Kidney epithelial cell (primary cell): ENCODE results near the gene UNC93B1. TPM values are rescaled to one million over a fixed set of nuclear protein-coding genes. Genes with fewer than 3 reads are reported as not detected.

Experiments
- DNase-seq: peaks from one replicate; pipeline ENCODE4 v3.0.0-alpha.2; 2010; ENCODE audit warnings: low read depth
- H3K27me3 ChIP-seq: 2 replicates; pipeline ENCODE4 v1.6.0; 2011; ENCODE audit warnings: low read length; ENCODE audit not compliant: control insufficient read depth, insufficient read depth
- H3K36me3 ChIP-seq: 2 replicates; pipeline ENCODE4 v1.5.1; 2011; ENCODE audit warnings: low read length; ENCODE audit not compliant: control insufficient read depth, insufficient read depth
- H3K4me3 ChIP-seq: 2 replicates; pipeline ENCODE4 v1.5.1; 2011; ENCODE audit warnings: low read depth, mild to moderate bottlenecking, control low read depth, low read length
- total RNA-seq: library from RNA; depleted of rRNA; stranded (reverse); fragments of >200 nt; gene quantifications from 2 replicates; pipeline ENCODE4 v1.2.3, GENCODE V29; 2015
- TF ChIP-seq, protein P1 (sequence below): IDR thresholded peaks from 2 replicates; pipeline ENCODE4 v1.5.1; 2011; ENCODE audit warnings: mild to moderate bottlenecking, moderate library complexity, low read length, control low read depth, inconsistent platforms; ENCODE audit not compliant: insufficient read depth, poor library complexity, severe bottlenecking

Gene UNC93B1
- total RNA-seq, 1 donor from 2014 or later = 21.0 TPM

GRCh38 chr11:68012843-68013610, 9.1 kb upstream of the UNC93B1 start:
- Histone ChIP-seq H3K4me3 (no peak overlapping the region), H3K27me3 (no peaks in the 10 kb centered on the region), H3K36me3 (no peaks in the 10 kb centered on the region)
- peak; percentile 97 for DNase-seq
- TF ChIP-seq, protein P1, sequence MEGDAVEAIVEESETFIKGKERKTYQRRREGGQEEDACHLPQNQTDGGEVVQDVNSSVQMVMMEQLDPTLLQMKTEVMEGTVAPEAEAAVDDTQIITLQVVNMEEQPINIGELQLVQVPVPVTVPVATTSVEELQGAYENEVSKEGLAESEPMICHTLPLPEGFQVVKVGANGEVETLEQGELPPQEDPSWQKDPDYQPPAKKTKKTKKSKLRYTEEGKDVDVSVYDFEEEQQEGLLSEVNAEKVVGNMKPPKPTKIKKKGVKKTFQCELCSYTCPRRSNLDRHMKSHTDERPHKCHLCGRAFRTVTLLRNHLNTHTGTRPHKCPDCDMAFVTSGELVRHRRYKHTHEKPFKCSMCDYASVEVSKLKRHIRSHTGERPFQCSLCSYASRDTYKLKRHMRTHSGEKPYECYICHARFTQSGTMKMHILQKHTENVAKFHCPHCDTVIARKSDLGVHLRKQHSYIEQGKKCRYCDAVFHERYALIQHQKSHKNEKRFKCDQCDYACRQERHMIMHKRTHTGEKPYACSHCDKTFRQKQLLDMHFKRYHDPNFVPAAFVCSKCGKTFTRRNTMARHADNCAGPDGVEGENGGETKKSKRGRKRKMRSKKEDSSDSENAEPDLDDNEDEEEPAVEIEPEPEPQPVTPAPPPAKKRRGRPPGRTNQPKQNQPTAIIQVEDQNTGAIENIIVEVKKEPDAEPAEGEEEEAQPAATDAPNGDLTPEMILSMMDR = no peak

DNA sequence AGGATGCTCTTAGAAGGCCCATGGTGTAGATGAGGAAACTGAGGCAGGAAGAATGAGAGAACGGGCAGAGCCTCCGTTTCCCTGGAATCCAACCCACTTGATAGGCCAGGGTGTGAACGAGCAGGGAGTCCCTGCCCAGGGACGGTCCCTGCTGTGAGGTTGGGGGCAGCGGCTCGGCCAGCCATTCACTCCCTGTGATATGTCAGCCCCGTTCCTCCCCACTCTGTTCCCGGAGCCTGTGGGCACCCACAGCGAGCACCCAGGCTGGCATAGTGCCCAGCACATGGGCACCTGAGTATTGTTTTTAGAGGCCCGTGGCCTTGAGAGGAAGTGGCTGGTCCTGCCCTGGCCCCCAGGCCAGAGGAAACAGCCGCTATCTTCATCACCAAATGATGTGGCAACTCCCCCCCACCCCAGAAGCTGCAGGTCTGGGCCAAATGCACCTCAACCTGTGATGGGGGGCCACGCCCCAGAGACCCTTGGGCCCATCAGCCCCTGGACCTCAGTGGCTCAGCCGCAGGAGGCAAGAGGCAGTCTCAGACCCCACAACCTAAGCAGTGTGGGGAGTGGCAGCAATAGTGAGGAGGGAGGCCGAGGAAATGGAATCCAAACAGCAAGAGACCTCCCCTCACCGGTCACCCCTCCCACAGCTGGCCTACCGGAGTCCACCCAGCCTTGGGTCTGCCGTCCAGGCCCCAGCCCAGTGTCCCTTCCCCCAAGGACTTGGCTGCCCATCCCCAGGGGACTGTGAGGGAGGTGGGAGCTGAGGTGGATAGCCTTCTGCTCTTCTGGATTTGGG, 8.3 kb upstream of the UNC93B1 start:
- H3K27me3 ChIP-seq = no peaks in the 10 kb centered on the region
- no peak overlapping the region for H3K4me3 ChIP-seq
- H3K36me3 ChIP-seq = no peaks in the 10 kb centered on the region
- TF ChIP-seq, protein P1 = no peak
- no peak for DNase-seq

DNA sequence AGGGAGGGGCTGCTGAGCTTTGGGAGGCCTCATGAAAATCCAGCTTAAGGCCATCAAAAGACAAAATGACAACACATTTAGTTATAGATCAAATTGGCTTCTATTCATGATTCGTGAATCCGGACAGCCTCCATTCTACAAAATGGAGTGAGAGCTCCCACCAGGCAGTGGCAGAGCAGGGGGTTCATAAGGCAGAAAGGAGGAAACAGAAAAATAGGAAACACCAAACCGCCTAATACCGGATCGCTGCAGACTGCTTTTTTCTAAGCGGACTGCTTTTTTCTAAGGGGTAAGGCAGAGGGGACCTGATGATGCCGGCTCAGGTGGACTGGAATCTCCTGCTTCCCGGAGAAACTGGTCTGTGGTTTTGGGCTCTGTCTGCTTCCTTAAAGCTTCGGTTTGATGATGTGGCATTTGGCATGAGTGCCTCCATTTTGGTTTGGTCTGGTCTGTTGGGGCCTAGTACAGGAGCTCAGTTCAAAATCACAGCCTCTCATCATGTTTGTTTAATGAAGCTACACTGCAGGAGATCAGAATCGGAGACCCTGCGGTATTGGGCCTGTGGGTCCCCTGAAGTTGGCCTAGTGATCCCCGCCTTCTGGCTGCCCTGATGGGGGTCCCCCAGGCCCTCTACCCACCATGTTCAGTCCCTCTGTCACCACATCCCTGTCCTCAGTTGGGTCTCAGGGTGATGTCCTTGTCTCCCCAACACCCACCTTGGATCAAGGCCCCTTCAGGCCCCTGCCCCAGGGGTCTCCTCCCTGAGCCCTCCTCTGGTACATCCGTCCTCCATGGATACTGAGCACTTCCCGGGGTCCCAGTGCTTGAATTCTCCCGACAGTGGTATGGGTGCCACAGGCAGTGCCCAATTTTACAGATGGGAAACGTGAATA, 7.4 kb upstream of the UNC93B1 start:
- H3K27me3 ChIP-seq = no peaks in the 10 kb centered on the region
- no peaks in the 10 kb centered on the region for H3K36me3 ChIP-seq
- H3K4me3 ChIP-seq = no peak overlapping the region
- no peak for DNase-seq
- TF ChIP-seq, protein P1 = no peak

DNA sequence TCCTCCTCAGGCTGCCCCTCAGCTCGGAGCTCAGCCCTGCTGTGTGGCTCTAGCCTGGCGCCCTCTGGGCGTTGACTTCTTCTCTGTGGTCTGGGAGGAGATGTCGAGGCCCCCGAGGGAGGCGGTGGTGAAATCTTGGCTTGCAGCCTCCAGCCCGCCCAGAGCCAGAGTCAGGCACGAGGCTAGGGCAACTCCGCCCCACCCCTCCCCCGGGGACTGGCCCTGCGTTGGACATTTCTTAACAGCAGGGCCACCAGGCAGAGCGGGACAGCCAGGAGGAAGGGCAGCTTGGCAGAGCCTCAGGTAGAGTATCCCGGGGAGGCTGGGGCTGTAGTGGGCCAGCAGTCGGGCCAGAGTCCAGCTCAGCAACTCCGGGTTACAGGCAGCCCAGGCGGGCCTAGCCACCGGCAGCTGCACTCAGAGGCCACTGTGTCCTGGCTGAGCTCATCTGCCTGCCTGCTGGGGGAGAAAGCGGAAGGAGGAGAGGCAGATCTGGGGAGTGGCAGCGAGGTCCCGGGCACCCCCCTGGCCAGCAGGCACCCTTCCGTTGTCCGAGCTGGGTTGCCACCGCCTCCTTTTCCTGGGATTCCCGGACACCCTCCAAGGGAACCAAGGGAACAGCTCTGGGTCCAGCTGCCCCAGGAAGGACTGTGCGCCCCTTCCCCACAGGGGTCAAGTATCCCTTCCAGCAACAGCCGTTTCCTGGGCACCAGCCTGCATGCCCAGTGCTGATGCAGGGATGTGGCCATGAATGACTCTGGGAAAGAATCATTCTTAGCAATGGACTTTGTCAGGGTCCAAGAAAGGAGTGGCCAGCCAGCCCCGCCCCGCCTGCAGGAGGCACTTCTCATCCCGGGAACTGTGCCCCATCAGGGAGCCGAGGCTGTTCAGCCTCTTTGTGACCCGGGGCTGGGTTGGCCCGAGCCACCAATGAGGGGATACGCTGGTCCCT, 6.5 kb upstream of the UNC93B1 start, which contains the start of gene ALDH3B1:
TSS of gene ALDH3B1 (plus strand) at position 238 of the 952 bp plus-strand sequence. CDS start 4,971 bp downstream, outside the sequence.
- no peak within 1 kb of the TSS for H3K4me3 ChIP-seq
- TF ChIP-seq, protein P1 = no peak
- DNase-seq = peak; percentile 25
- no peaks in the 10 kb centered on the region for H3K27me3 ChIP-seq
- H3K36me3 ChIP-seq = no peaks in the 10 kb centered on the region
